Mesendoderm (in vitro differentiated cells): ENCODE measurements around the gene KREMEN2.

Source experiments
- DNase-seq: peaks from one replicate; pipeline ENCODE4 v3.0.0; 2013
- H2AK5ac ChIP-seq: 2 replicates; pipeline ENCODE4 v1.6.1; 2013; ENCODE audit warnings: low read length, inconsistent platforms
- H2BK120ac ChIP-seq: 2 replicates; pipeline ENCODE4 v1.6.1; 2013; ENCODE audit warnings: low read depth, mild to moderate bottlenecking, low read length, moderate library complexity, mixed read lengths
- H2BK15ac ChIP-seq: replicated peaks from 2 replicates; pipeline ENCODE4 v1.6.1; 2013; ENCODE audit warnings: low read depth, mild to moderate bottlenecking, moderate library complexity
- H2BK5ac ChIP-seq: 2 replicates; pipeline ENCODE4 v1.6.1; 2013; ENCODE audit warnings: low read length, inconsistent platforms
- H3K18ac ChIP-seq: 2 replicates; pipeline ENCODE4 v1.6.1; 2013; ENCODE audit warnings: mild to moderate bottlenecking, low read length, mixed read lengths
- H3K23ac ChIP-seq: one replicate; pipeline ENCODE4 v1.6.1; 2013; ENCODE audit warnings: low read length
- H3K27ac ChIP-seq: 2 replicates; pipeline ENCODE4 v1.5.1; 2013; ENCODE audit warnings: low read depth, mild to moderate bottlenecking, inconsistent platforms, low read length, moderate library complexity
- H3K27me3 ChIP-seq: 2 replicates; pipeline ENCODE4 v1.6.1; 2013; ENCODE audit warnings: low read length, control low read depth, mild to moderate bottlenecking, inconsistent platforms; ENCODE audit not compliant: insufficient read depth, poor library complexity
- H3K36me3 ChIP-seq: 2 replicates; pipeline ENCODE4 v1.6.1; 2013; ENCODE audit warnings: low read length, inconsistent platforms; ENCODE audit not compliant: control insufficient read depth, insufficient read depth
- H3K4ac ChIP-seq: one replicate; pipeline ENCODE4 v1.6.1; 2013; ENCODE audit warnings: low read depth, mild to moderate bottlenecking, low read length, moderate library complexity
- H3K4me1 ChIP-seq: 2 replicates; pipeline ENCODE4 v1.6.1; 2013; ENCODE audit warnings: low read depth, low read length, inconsistent platforms; ENCODE audit not compliant: control insufficient read depth
- H3K4me2 ChIP-seq: 2 replicates; pipeline ENCODE4 v1.6.1; 2013; ENCODE audit warnings: low read length
- H3K4me3 ChIP-seq: 2 replicates; pipeline ENCODE4 v1.5.1; 2013; ENCODE audit warnings: mild to moderate bottlenecking, low read length
- H3K56ac ChIP-seq: one replicate; pipeline ENCODE4 v1.6.1; 2013; ENCODE audit warnings: low read length
- H3K79me1 ChIP-seq: 2 replicates; pipeline ENCODE4 v1.6.1; 2013; ENCODE audit warnings: low read length, inconsistent platforms
- H3K79me2 ChIP-seq: 2 replicates; pipeline ENCODE4 v1.6.1; 2013; ENCODE audit warnings: mild to moderate bottlenecking, low read length; ENCODE audit not compliant: control insufficient read depth, insufficient read depth
- H3K9ac ChIP-seq: 2 replicates; pipeline ENCODE4 v1.6.1; 2013; ENCODE audit warnings: low read length, inconsistent platforms
- H4K5ac ChIP-seq: one replicate; pipeline ENCODE4 v1.6.1; 2013; ENCODE audit warnings: low read length
- H4K8ac ChIP-seq: one replicate; pipeline ENCODE4 v1.6.1; 2013; ENCODE audit warnings: low read depth, mild to moderate bottlenecking, control low read depth, low read length, moderate library complexity
- WGBS: extraction: QIAGEN DNeasy Blood & Tissue Kit; methylation state at CpG from one replicate; pipeline ENCODE4 v1.1.7; 2013; ENCODE audit warnings: low lambda C conversion rate, missing lambda C conversion rate; ENCODE audit not compliant: insufficient coverage; ENCODE audit errors: extremely low coverage; 5-methylcytosine and 5-hydroxymethylcytosine counted together

Gene KREMEN2

DNA sequence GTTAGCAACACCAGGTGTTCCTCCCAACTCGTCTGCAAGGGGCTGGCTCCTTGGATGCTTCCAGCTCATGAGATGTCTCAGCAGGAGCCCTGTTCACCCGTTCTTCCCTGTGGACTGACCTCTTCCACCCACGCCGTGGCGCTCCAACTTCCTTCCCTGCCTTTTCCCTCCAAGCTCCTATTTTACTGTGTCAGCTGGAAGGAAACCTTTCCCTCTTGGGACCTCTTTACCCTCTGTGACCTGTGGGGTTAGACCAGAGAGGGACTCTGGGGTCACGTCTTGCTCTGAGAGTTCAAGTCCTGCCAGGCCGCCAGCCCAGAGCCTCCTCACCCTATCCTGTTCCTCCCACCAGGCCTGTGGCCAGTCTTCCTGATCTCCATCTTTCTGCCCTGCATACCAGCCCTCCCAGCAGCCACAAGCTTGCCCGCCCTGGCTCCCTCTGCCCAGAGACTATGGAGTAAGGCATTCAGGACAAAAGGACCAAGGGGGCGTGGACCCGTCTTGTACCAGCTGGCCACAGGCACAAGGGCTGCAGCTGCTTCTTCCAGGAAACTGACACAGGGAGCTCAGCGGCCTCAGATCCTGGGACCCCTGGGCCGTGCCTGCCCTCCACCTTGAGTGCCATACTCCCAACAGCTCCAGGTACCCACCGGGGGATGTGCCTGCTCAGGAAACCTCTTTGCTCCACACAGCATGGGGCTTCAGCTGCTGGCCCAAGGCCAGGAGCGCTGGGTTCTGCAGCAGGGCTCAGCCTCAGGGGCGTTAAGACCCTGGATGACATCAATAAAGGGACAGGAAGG is 8.1 kb downstream of the KREMEN2 start:
- Histone ChIP-seq H3K56ac (no peak overlapping the region), H3K9ac (no peak overlapping the region), H3K79me2 (peaks cover 4% of the 10 kb centered on the region), H3K23ac (no peak overlapping the region), H3K4me3 (no peak overlapping the region), H2BK15ac (no peak overlapping the region), H3K27ac (no peak overlapping the region), H4K8ac (no peak overlapping the region), H3K18ac (no peak overlapping the region), H3K4ac (no peak overlapping the region), H3K79me1 (peaks cover 4% of the 10 kb centered on the region), H3K27me3 (no peaks in the 10 kb centered on the region), H3K4me1 (no peaks in the 10 kb centered on the region), H3K36me3 (peaks cover 7% of the 10 kb centered on the region), H3K4me2 (no peak overlapping the region), H4K5ac (no peak overlapping the region), H2AK5ac (no peak overlapping the region), H2BK5ac (no peak overlapping the region), H2BK120ac (no peak overlapping the region)
- no CpG with 5 or more reads among the region's 15 CpGs for WGBS
- DNase-seq = no peak

DNA sequence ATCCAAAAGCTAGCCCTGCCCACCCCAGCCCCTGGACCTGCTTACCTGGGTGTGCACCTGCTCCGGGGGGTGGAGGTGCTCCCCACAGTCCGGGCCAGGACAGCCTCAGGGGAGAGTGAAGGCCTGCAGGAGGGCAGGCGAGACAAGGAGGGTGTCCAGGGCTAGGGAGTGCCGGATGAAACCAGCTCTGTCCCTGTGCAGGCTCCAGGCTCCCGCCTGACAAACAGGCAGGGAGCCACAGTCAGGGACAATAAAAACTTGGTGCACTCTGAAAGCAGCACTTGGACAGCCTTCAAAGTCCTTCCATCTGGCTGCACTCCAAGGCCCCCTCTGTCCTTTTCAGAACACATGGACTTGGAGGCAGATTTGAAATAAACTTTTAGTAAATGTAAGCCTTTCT is 9.0 kb downstream of the KREMEN2 start:
- H3K79me2 ChIP-seq = peaks cover 6% of the 10 kb centered on the region
- H3K18ac ChIP-seq = no peak overlapping the region
- no peak overlapping the region for H2BK5ac ChIP-seq
- no peak overlapping the region for H3K56ac ChIP-seq
- H2BK120ac ChIP-seq = no peak overlapping the region
- no peak overlapping the region for H3K27ac ChIP-seq
- H3K36me3 ChIP-seq = peaks cover 10% of the 10 kb centered on the region
- no peak overlapping the region for H2AK5ac ChIP-seq
- no peak overlapping the region for H3K4me2 ChIP-seq
- no peaks in the 10 kb centered on the region for H3K4me1 ChIP-seq
- no peaks in the 10 kb centered on the region for H3K27me3 ChIP-seq
- no peak overlapping the region for H4K5ac ChIP-seq
- H3K9ac ChIP-seq = no peak overlapping the region
- no peak overlapping the region for H3K4me3 ChIP-seq
- H3K23ac ChIP-seq = no peak overlapping the region
- no peak overlapping the region for H2BK15ac ChIP-seq
- no peak for DNase-seq
- H4K8ac ChIP-seq = no peak overlapping the region
- peaks cover 7% of the 10 kb centered on the region for H3K79me1 ChIP-seq
- no CpG with 5 or more reads among the region's 5 CpGs for WGBS
- no peak overlapping the region for H3K4ac ChIP-seq

DNA sequence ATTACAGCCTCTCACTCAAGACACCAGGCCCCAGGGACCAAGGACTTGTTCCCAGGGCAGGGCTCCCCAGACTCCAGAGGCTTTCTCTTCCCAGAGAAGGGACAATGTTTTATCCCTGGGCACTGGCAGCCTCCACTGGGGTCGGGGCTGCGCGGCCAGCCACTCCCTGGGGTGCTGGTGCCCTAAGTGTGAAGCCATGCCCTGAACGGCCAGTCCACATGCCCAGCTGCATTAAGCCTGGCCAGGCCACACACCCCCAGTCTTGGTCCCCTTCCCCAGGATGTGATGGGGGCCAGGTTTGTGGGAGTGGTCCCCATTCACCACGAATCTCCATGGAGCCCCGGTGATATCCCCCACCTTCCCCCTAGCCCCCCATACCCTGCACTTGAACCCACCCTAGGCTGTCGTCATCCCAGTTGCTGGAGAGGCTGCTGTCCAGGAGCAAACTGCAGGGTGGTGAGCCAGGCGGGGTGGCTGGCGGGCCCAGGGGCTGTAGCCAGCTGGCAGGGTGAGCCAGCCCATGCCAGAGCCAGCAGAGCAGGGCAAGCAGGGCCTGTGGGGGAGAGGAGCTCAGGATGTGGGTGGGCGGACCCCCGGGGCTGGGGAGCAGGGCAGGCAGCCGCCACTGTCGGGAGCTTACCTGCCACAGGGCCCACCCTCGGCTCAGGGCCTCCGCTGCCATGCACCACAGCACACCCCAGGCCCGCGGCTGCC is 9.7 kb downstream of the KREMEN2 start:
- H3K4ac ChIP-seq = no peak overlapping the region
- no peak overlapping the region for H4K8ac ChIP-seq
- no peak overlapping the region for H3K4me2 ChIP-seq
- no peak overlapping the region for H3K18ac ChIP-seq
- H3K56ac ChIP-seq = no peak overlapping the region
- no peak overlapping the region for H2BK120ac ChIP-seq
- H3K27me3 ChIP-seq = no peaks in the 10 kb centered on the region
- H3K27ac ChIP-seq = no peak overlapping the region
- no peak overlapping the region for H2AK5ac ChIP-seq
- H3K4me1 ChIP-seq = no peaks in the 10 kb centered on the region
- H3K4me3 ChIP-seq = no peak overlapping the region
- H3K79me2 ChIP-seq = peaks cover 8% of the 10 kb centered on the region
- peaks cover 10% of the 10 kb centered on the region for H3K36me3 ChIP-seq
- no CpG with 5 or more reads among the region's 17 CpGs for WGBS
- no peak overlapping the region for H3K9ac ChIP-seq
- H2BK15ac ChIP-seq = no peak overlapping the region
- H3K23ac ChIP-seq = no peak overlapping the region
- no peak overlapping the region for H2BK5ac ChIP-seq
- peaks cover 9% of the 10 kb centered on the region for H3K79me1 ChIP-seq
- DNase-seq = no peak
- H4K5ac ChIP-seq = no peak overlapping the region

DNA sequence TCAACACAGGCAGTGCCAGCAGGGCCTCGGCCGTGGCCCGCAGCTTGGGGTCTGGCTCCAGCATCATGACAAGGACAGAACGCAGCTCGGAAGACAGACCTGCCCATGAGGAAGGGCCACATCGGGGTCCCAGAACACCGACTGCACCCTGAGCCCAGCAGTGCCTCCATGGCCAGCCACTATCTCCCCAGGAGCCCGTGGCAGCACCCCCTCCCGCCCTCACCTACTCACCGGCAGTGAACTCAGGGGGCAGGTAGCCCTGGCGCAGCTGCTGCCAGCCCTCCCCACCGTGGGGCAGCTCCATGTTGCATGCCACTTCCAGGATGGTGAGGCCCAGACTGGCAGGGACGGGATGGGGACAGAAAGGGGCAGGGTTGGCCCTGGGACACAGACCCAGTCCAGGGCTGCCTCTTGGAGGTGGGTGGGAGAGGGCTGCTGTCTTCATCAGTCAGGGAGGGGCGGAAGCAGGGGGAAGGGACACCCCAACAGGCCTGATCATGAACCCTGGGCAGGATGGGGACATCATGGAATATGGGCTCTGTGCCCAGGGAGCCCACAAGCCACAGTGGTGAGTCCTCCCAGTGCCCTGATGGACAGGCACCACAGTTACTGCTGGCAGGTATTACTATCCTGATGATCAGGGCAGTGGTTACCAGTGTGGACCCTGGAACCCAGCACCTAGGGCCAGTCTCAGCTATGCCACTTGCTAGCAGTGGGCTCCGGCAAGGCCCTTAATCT is 10.4 kb downstream of the KREMEN2 start:
- Histone ChIP-seq H3K4ac (no peak overlapping the region), H3K27ac (no peak overlapping the region), H3K56ac (no peak overlapping the region), H3K4me1 (no peaks in the 10 kb centered on the region), H4K5ac (no peak overlapping the region), H2AK5ac (no peak overlapping the region), H3K79me1 (peaks cover 12% of the 10 kb centered on the region), H3K36me3 (peaks cover 10% of the 10 kb centered on the region), H2BK15ac (no peak overlapping the region), H3K79me2 (peaks cover 11% of the 10 kb centered on the region), H3K9ac (no peak overlapping the region), H3K23ac (no peak overlapping the region), H2BK120ac (no peak overlapping the region), H2BK5ac (no peak overlapping the region), H3K27me3 (no peaks in the 10 kb centered on the region), H3K4me3 (no peak overlapping the region), H3K18ac (no peak overlapping the region), H4K8ac (no peak overlapping the region), H3K4me2 (no peak overlapping the region)
- DNase-seq = no peak
- no CpG with 5 or more reads among the region's 15 CpGs for WGBS

DNA sequence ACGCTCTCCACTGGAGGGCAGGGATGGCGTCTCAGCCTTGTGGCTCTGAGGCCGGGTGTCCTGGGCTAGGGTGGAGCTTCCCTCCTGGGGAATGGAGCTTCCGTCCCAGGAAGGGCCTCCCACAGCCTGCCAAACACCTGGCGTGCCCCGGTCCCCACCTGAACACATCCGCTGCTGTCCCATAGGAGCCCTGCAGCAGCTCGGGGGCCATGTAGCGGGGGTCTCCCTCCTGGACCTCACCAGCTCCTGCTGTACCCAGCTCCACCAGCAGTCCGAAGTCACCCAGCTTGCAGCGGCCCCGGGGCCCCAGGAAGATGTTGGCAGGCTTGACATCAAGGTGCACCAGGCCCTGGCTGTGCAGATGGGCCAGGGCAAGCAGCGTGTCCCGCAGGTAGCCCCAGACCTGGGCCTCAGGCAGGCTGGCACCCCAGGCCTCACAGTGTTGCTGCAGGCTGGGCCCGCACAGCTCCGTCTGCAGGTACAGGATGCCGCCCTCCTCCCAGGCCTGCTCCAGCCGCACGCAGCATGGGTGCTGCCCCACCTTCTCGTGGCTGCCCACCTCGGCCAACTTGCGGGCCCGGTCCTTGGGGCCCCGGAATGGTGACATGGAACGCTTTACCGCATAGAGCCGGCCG is 11.2 kb downstream of the KREMEN2 start:
- Histone ChIP-seq H3K56ac (no peak overlapping the region), H4K5ac (no peak overlapping the region), H3K4ac (no peak overlapping the region), H3K36me3 (peaks cover 10% of the 10 kb centered on the region), H3K79me2 (peaks cover 15% of the 10 kb centered on the region), H3K23ac (no peak overlapping the region), H3K4me2 (no peak overlapping the region), H2BK5ac (no peak overlapping the region), H4K8ac (no peak overlapping the region), H2BK15ac (no peak overlapping the region), H3K4me1 (no peaks in the 10 kb centered on the region), H3K18ac (no peak overlapping the region), H3K27me3 (no peaks in the 10 kb centered on the region), H3K79me1 (peaks cover 15% of the 10 kb centered on the region), H3K27ac (no peak overlapping the region), H3K9ac (no peak overlapping the region), H3K4me3 (no peak overlapping the region), H2AK5ac (no peak overlapping the region), H2BK120ac (no peak overlapping the region)
- WGBS = no CpG with 5 or more reads among the region's 28 CpGs
- no peak for DNase-seq
